H1 (cell line): ENCODE data around the gene COLEC11. TPM values are rescaled to one million over a fixed set of nuclear protein-coding genes. Genes with fewer than 3 reads are reported as not detected.

Source experiments
- CTCF ChIA-PET: fragments of 300-600 bp; sonication (Branson Sonifier 250); formaldehyde crosslinking; loops from one replicate; lab custom pipeline; 2021; ENCODE audit not compliant: partially characterized antibody; lab: Charles Lee
- POLR2A ChIA-PET: fragments of 300-600 bp; sonication (Branson Sonifier 250); formaldehyde crosslinking; loops from one replicate; lab custom pipeline; 2021; ENCODE audit warnings: inconsistent platforms; ENCODE audit not compliant: partially characterized antibody; lab: Charles Lee
- DNase-seq, 2 experiments: peaks; one replicate each; pipeline versions ENCODE4 v3.0.0 to v3.0.0-alpha.2; 2010 to 2022; ENCODE audit warnings: low spot score in 2 of 2, low read depth in 1 of 2, mixed read lengths in 1 of 2
- FAIRE-seq: peaks from 2 replicates; lab custom pipeline; 2011; peaks lifted over from hg19 to GRCh38; lab: Jason Lieb, UNC
- H2AFZ ChIP-seq: 2 replicates; pipeline ENCODE4 v1.8.1; 2012; ENCODE audit warnings: low read length, inconsistent platforms
- H2AK5ac ChIP-seq: 2 replicates; pipeline ENCODE4 v1.6.1; 2013; ENCODE audit warnings: low read depth, low read length
- H2BK120ac ChIP-seq: replicated peaks from 2 replicates; pipeline ENCODE3; 2013; ENCODE audit warnings: low read depth, low read length, inconsistent platforms
- H2BK12ac ChIP-seq: 2 replicates; pipeline ENCODE4 v1.6.1; 2013; ENCODE audit warnings: low read depth, low read length
- H2BK15ac ChIP-seq: 2 replicates; pipeline ENCODE4 v1.6.1; 2013; ENCODE audit warnings: low read length
- H2BK20ac ChIP-seq: 2 replicates; pipeline ENCODE4 v1.6.1; 2013; ENCODE audit warnings: low read length
- H2BK5ac ChIP-seq: 2 replicates; pipeline ENCODE4 v1.6.1; 2013; ENCODE audit warnings: low read depth, low read length
- H3K14ac ChIP-seq: 2 replicates; pipeline ENCODE4 v1.6.1; 2013; ENCODE audit warnings: inconsistent platforms; ENCODE audit not compliant: insufficient read length
- H3K18ac ChIP-seq: 2 replicates; pipeline ENCODE4 v1.6.1; 2013; ENCODE audit warnings: low read length; ENCODE audit errors: extremely low read depth
- H3K23ac ChIP-seq: 2 replicates; pipeline ENCODE4 v1.6.1; 2013; ENCODE audit warnings: inconsistent platforms; ENCODE audit not compliant: insufficient read length
- H3K23me2 ChIP-seq: 2 replicates; pipeline ENCODE4 v1.6.1; 2013; ENCODE audit warnings: low read depth, low read length
- H3K27ac ChIP-seq: 2 replicates; pipeline ENCODE4 v1.6.1; 2011; ENCODE audit warnings: low read depth, low read length, inconsistent platforms
- H3K27me3 ChIP-seq, 4 experiments: replicated peaks in 1 of 4; 1 replicate in 1 of 4; 2 replicates in 3 of 4; pipeline versions ENCODE4 v1.6.1 to v1.8.1; 2011 to 2013; ENCODE audit warnings: low read length in 3 of 4, mild to moderate bottlenecking in 3 of 4, inconsistent platforms in 2 of 4, mixed read lengths in 2 of 4, moderate library complexity in 1 of 4; ENCODE audit not compliant: control insufficient read depth in 3 of 4, insufficient read depth in 3 of 4; ENCODE audit errors: extremely low read depth in 1 of 4
- H3K36me3 ChIP-seq, 4 experiments: 2 replicates each; pipeline versions ENCODE4 v1.6.1 to v1.8.1; 2011 to 2013; ENCODE audit warnings: mild to moderate bottlenecking in 4 of 4, low read length in 3 of 4, moderate library complexity in 2 of 4, control low read depth in 1 of 4, inconsistent platforms in 1 of 4; ENCODE audit not compliant: insufficient read depth in 4 of 4, control insufficient read depth in 2 of 4
- H3K4ac ChIP-seq: replicated peaks from 2 replicates; pipeline ENCODE3; 2013; ENCODE audit warnings: low read length, low read depth, mixed read lengths, inconsistent platforms; ENCODE audit not compliant: insufficient read length
- H3K4me1 ChIP-seq, 4 experiments: replicated peaks in 1 of 4; 1 replicate in 1 of 4; 2 replicates in 3 of 4; pipeline versions ENCODE4 v1.6.1 to v1.8.1; 2011 to 2013; ENCODE audit warnings: low read length in 3 of 4, inconsistent platforms in 2 of 4, mixed read lengths in 1 of 4; ENCODE audit not compliant: insufficient read depth in 4 of 4, control insufficient read depth in 3 of 4
- H3K4me2 ChIP-seq, 2 experiments: 2 replicates each; pipeline versions ENCODE4 v1.6.1 to v1.8.1; 2011 to 2013; ENCODE audit warnings: low read depth in 2 of 2, low read length in 2 of 2, control low read depth in 1 of 2, inconsistent platforms in 1 of 2, mild to moderate bottlenecking in 1 of 2; ENCODE audit not compliant: insufficient read depth in 1 of 2
- H3K4me3 ChIP-seq, 4 experiments: fragments of 200-600, 300-600 bp in 1 of 4; sonication (generic), shearing (Covaris generic), sonication (Bioruptor Twin) in 1 of 4; 2 replicates each; pipeline versions ENCODE4 v1.5.1 to v1.8.1; 2011 to 2016; ENCODE audit warnings: low read length in 4 of 4, low read depth in 3 of 4, control low read depth in 2 of 4, inconsistent platforms in 2 of 4, mild to moderate bottlenecking in 2 of 4, mixed read lengths in 1 of 4, moderate library complexity in 1 of 4; ENCODE audit not compliant: insufficient read depth in 2 of 4; ENCODE audit errors: extremely low read depth in 1 of 4
- H3K56ac ChIP-seq: replicated peaks from 2 replicates; pipeline ENCODE3; 2013; ENCODE audit warnings: low read depth, mild to moderate bottlenecking, mixed read lengths, low read length, inconsistent platforms; ENCODE audit not compliant: insufficient read length
- H3K79me1 ChIP-seq: 2 replicates; pipeline ENCODE4 v1.6.1; 2013; ENCODE audit warnings: low read depth, low read length, control low read depth
- H3K79me2 ChIP-seq, 2 experiments: 2 replicates each; pipeline versions ENCODE4 v1.6.1 to v1.8.1; 2012 to 2013; ENCODE audit warnings: low read length in 2 of 2, mild to moderate bottlenecking in 2 of 2, inconsistent platforms in 1 of 2; ENCODE audit not compliant: insufficient read depth in 2 of 2, control insufficient read depth in 1 of 2
- H3K9ac ChIP-seq, 4 experiments: replicated peaks in 1 of 4; 1 replicate in 1 of 4; 2 replicates in 3 of 4; pipeline versions ENCODE4 v1.6.1 to v1.8.1; 2011 to 2013; ENCODE audit warnings: low read depth in 3 of 4, low read length in 3 of 4, control low read depth in 2 of 4, mild to moderate bottlenecking in 2 of 4, moderate library complexity in 2 of 4, inconsistent platforms in 1 of 4; ENCODE audit errors: extremely low read depth in 1 of 4
- H3K9me3 ChIP-seq, 2 experiments: 2 replicates each; pipeline versions ENCODE4 v1.6.1 to v1.8.1; 2012 to 2013; ENCODE audit warnings: mild to moderate bottlenecking in 2 of 2, moderate library complexity in 2 of 2, control low read depth in 1 of 2, inconsistent platforms in 1 of 2, low read depth in 1 of 2, low read length in 1 of 2, mixed read lengths in 1 of 2; ENCODE audit not compliant: insufficient read depth in 2 of 2
- H4K20me1 ChIP-seq, 2 experiments: replicated peaks in 1 of 2; 2 replicates each; pipeline versions ENCODE3 to v1.8.1; 2011 to 2013; ENCODE audit warnings: inconsistent platforms in 2 of 2, low read length in 2 of 2, mild to moderate bottlenecking in 1 of 2; ENCODE audit not compliant: insufficient read depth in 2 of 2, control insufficient read depth in 1 of 2
- H4K5ac ChIP-seq: 2 replicates; pipeline ENCODE4 v1.6.1; 2013; ENCODE audit warnings: low read length, low read depth, mixed read lengths, inconsistent platforms; ENCODE audit not compliant: insufficient read length
- H4K8ac ChIP-seq: 2 replicates; pipeline ENCODE4 v1.8.0; 2013; ENCODE audit warnings: mild to moderate bottlenecking, moderate library complexity, low read length, inconsistent platforms; ENCODE audit not compliant: insufficient read depth; ENCODE audit errors: extremely low read depth
- H4K91ac ChIP-seq: replicated peaks from 2 replicates; pipeline ENCODE3; 2013; ENCODE audit warnings: low read length, mixed read lengths, inconsistent platforms; ENCODE audit not compliant: insufficient read length
- KDM5A ChIP-seq: fragments of 200-600 bp; IDR thresholded peaks from 2 replicates; pipeline ENCODE4 v1.7.1; 2012; ENCODE audit warnings: mild to moderate bottlenecking, low read length, inconsistent platforms, mixed read lengths
- WGBS, 2 experiments: shearing (Covaris generic) in 1 of 2; methylation state at CpG; one replicate each; pipeline versions ENCODE4 v1.1.6 to v1.1.7; 2013 to 2015; ENCODE audit warnings: low lambda C conversion rate in 2 of 2, mixed read lengths in 2 of 2, inconsistent platforms in 1 of 2, low coverage in 1 of 2, missing lambda C conversion rate in 1 of 2; ENCODE audit not compliant: insufficient replicate concordance in 2 of 2, insufficient coverage in 1 of 2, insufficient read length in 1 of 2; ENCODE audit errors: extremely low coverage in 1 of 2, missing lambda C conversion rate in 1 of 2; 5-methylcytosine and 5-hydroxymethylcytosine counted together
- polyA plus RNA-seq, 7 experiments: library from polyadenylated mRNA; depleted of rRNA in 3 of 7; stranded (reverse) in 5 of 7; unstranded in 2 of 7; fragments of >200 nt in 5 of 7; fragments of 200-250 nt in 2 of 7; gene quantifications; 1 replicate in 5 of 7; 2 replicates in 1 of 7; 4 replicates in 1 of 7; pipeline versions ENCODE4 v1.2.1 to v1.2.3, GENCODE V29; 2011 to 2013; ENCODE audit warnings: missing spikeins in 2 of 7, mixed read lengths in 2 of 7
- total RNA-seq: library from RNA; stranded (reverse); fragmentation: NEBNext Ultra II Directional; extraction: Animal tissue kit (Norgen Biotek cat#: 25700); gene quantifications from 2 replicates; pipeline ENCODE4 v1.2.1, GENCODE V29; 2021

COLEC11 gene
- total and polyA plus RNA-seq, 2 of the 8 experiments (the other 6 are each of a cell fraction or from before 2014, with no cell fraction given): 0.47 to 0.80 TPM

DNA sequence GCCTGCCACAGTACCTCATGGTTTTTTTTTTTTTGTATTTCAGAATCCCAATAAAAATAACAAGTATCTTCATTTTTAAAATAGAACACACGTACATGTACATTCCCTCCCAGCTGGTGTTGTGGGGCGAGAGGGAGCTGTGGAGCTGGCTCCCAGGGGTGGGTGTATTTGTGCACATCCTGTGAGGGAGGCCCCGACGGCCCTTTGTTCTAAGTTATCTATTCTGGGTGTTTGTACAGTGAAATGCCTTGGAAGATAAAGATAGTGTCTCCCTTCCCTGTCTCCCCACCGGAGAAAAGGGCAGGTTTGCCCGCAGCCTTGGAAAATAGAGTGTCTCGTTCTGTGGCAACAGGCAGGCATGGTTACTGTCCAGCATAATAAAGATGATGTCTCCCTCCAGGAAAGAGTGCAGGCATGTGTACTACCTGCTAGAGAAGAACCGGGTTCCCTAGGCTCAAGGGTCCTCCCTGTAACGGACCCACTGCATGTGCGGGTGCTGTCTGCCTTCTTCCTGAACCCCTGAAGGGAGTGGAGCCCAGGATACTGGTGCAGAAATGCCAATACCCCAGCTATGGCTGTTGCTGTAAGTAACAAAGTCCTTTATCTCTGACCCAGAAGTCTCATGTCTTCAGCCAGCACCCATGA lies 51.0 kb downstream of the COLEC11 start:
- no peak overlapping the region for H3K27ac ChIP-seq
- FAIRE-seq (no peak), DNase-seq (no peak)
- no peak overlapping the region for H4K8ac ChIP-seq
- H3K79me2 ChIP-seq: no peaks in the 10 kb centered on the region
- no peak overlapping the region for H2AFZ ChIP-seq
- no peaks in the 10 kb centered on the region for H3K9me3 ChIP-seq
- no peak overlapping the region for H2BK15ac ChIP-seq
- H2AK5ac ChIP-seq: no peak overlapping the region
- no peak overlapping the region for H4K91ac ChIP-seq
- H4K5ac ChIP-seq: no peak overlapping the region
- no peak overlapping the region for H3K14ac ChIP-seq
- no peaks in the 10 kb centered on the region for H3K36me3 ChIP-seq
- H3K27me3 ChIP-seq: no peaks in the 10 kb centered on the region
- ChIA-PET CTCF (interaction anchor here (1.0 to 2.7 kb wide), 3 partner anchors 12 to 72 kb away, joined by 3 to 12 read pairs (median 8); no protein-coding TSS in a partner anchor), POLR2A (interaction anchor here (0.8 to 1.1 kb wide), 2 partner anchors 63 to 70 kb away, joined by 3 read pairs; no protein-coding TSS in a partner anchor)
- no peak overlapping the region for H3K9ac ChIP-seq
- H4K20me1 ChIP-seq: no peaks in the 10 kb centered on the region
- H3K4me1 ChIP-seq: peaks cover 0 to 5% (median 1%) of the 10 kb centered on the region in 4 experiments; a peak in 4 of 7 replicates
- no peak overlapping the region for H3K4ac ChIP-seq
- no peak overlapping the region for H2BK5ac ChIP-seq
- no peaks in the 10 kb centered on the region for H3K23me2 ChIP-seq
- H3K23ac ChIP-seq: no peak overlapping the region
- no peak overlapping the region for H3K4me3 ChIP-seq
- 89% methylated on average over 10 of the region's 10 CpGs; no CpG with 5 or more reads in 1 of the 2 experiments for WGBS, 2 experiments
- H3K56ac ChIP-seq: no peak overlapping the region
- H2BK120ac ChIP-seq: no peak overlapping the region
- no peaks in the 10 kb centered on the region; the same call in 1 of the 2 replicates for H3K79me1 ChIP-seq
- no peak overlapping the region for H2BK12ac ChIP-seq
- H3K18ac ChIP-seq: no peak overlapping the region
- no peak overlapping the region for H2BK20ac ChIP-seq
- no peak overlapping the region for H3K4me2 ChIP-seq
- TF ChIP-seq KDM5A: no peak
